Stomach (tissue), 9 donors: ENCODE measurements around the gene CPO. TPM values are rescaled to one million over a fixed set of nuclear protein-coding genes. Genes with fewer than 3 reads are reported as not detected.

Experiments
- DNase-seq, 2 donors: peaks; one replicate each; pipeline versions ENCODE4 v3.0.0 to v3.0.0-alpha.2; 2013 to 2019
- H3K27ac ChIP-seq, 5 donors: fragments of 200-600 bp in 4 of 5; sonication (generic) in 4 of 5; one replicate each; pipeline ENCODE4 v1.5.1; 2013 to 2019; ENCODE audit warnings: mild to moderate bottlenecking in 1 of 5, moderate library complexity in 1 of 5
- H3K27me3 ChIP-seq, 3 donors: fragments of 200-600 bp; sonication (generic); one replicate each; pipeline ENCODE4 v1.5.1; 2017 to 2019; ENCODE audit warnings: mixed run types in 1 of 3
- H3K36me3 ChIP-seq, 4 donors: fragments of 200-600 bp; sonication (generic); 1 replicate in 3 of 4; 2 replicates in 1 of 4; pipeline ENCODE4 v1.5.1; 2016 to 2019
- H3K4me1 ChIP-seq, 4 donors: fragments of 200-600 bp; sonication (generic); one replicate each; pipeline ENCODE4 v1.5.1; 2016 to 2019
- H3K4me3 ChIP-seq, 4 donors: fragments of 200-600 bp; sonication (generic) in 3 of 4; one replicate each; pipeline ENCODE4 v1.5.1; 2016 to 2019; ENCODE audit warnings: mild to moderate bottlenecking in 1 of 4
- H3K9me3 ChIP-seq, 4 donors: fragments of 200-600 bp; sonication (generic); one replicate each; pipeline ENCODE4 v1.5.1; 2016 to 2019
- EP300 ChIP-seq: sonication (generic); formaldehyde crosslinking; IDR thresholded peaks from one replicate; pipeline ENCODE4 v1.6.1; 2017; ENCODE audit warnings: antibody characterized with exemption
- POLR2A ChIP-seq, 4 donors: fragments of 450-650 bp; IDR thresholded peaks; one replicate each; pipeline ENCODE4 v1.6.1; 2016; ENCODE audit warnings: antibody characterized with exemption in 4 of 4, control low read depth in 2 of 4, mild to moderate bottlenecking in 1 of 4, moderate library complexity in 1 of 4
- POLR2AphosphoS5 ChIP-seq, 3 donors: sonication (generic); formaldehyde crosslinking; IDR thresholded peaks; one replicate each; pipeline ENCODE4 v1.6.1; 2016; ENCODE audit warnings: antibody characterized with exemption in 3 of 3
- WGBS, 5 donors: extraction: QIAGEN DNeasy Blood & Tissue Kit in 3 of 5; methylation state at CpG; one replicate each; pipeline versions ENCODE4 v1.1.5 to v1.1.7; 2013 to 2018; 5-methylcytosine and 5-hydroxymethylcytosine counted together
- intact Hi-C: fragments of 100-400 bp; cut with DNase I; formaldehyde crosslinking; loops from one replicate; pipeline ENCODE4 v1.15.1; 2023; ENCODE audit warnings: low total_unique reads
- polyA plus RNA-seq, 3 donors: library from polyadenylated mRNA; stranded (reverse); fragments of 200-250 nt; gene quantifications; one replicate each; pipeline ENCODE4 v1.2.3, GENCODE V29; 2013
- total RNA-seq, 5 donors: library from RNA; depleted of rRNA; stranded (reverse); fragments of >200 nt; gene quantifications; one replicate each; pipeline versions ENCODE4 v1.1.0 to v1.2.3, GENCODE V29; 2014 to 2016
- TF ChIP-seq, protein P1 (sequence below), 7 experiments: fragments of 450-650 bp in 4 of 7; fragments of 200-600 bp in 3 of 7; sonication (generic) in 3 of 7; IDR thresholded peaks; one replicate each; pipeline ENCODE4 v1.5.1; 2016 to 2019; ENCODE audit warnings: antibody characterized with exemption in 7 of 7, control low read depth in 2 of 7, mild to moderate bottlenecking in 1 of 7
- donor health status: healthy with polysubstance abuse.
- donor health status: Bipolar disorder and iron deficiency.
- donor health status: healthy.

The CPO gene
- total and polyA plus RNA-seq, 8 donors = 0.33 to 0.37 TPM; not detected in 6

DNA sequence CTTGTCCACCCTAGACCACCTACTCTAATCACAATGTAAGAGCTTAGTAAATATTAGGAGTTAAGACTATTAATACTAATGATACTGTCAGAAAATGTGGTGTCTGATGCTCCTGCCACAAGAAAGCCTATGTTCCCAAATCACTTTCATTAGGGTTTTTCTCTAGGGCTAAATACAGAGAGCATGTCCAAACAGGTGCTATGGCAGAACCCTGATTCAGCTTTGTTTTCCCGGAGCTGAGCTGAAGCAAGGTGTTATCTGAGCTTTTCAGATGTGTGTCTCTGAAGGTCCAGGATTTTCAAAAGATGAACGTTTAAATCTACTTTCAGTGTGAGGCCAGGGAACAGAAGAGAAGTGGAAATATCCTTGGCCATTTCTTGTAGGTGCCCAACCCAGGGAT, 40.6 kb downstream of the CPO start:
- H3K27ac ChIP-seq = no peak overlapping the region
- 43 to 60% (median 51%) methylated on average over 2 of the region's 2 CpGs for WGBS, 5 donors
- peaks cover 0 to 23% (median 11%) of the 10 kb centered on the region in 4 donors for H3K4me1 ChIP-seq
- peaks cover 0 to 7% (median 0%) of the 10 kb centered on the region in 4 donors for H3K9me3 ChIP-seq
- H3K36me3 ChIP-seq = no peaks in the 10 kb centered on the region
- DNase-seq = no peak
- TF ChIP-seq EP300 (no peak), POLR2A (IDR thresholded peaks at IDR 0.05) (no peak), POLR2AphosphoS5 (IDR thresholded peaks at IDR 0.05) (no peak)
- TF ChIP-seq, protein P1, sequence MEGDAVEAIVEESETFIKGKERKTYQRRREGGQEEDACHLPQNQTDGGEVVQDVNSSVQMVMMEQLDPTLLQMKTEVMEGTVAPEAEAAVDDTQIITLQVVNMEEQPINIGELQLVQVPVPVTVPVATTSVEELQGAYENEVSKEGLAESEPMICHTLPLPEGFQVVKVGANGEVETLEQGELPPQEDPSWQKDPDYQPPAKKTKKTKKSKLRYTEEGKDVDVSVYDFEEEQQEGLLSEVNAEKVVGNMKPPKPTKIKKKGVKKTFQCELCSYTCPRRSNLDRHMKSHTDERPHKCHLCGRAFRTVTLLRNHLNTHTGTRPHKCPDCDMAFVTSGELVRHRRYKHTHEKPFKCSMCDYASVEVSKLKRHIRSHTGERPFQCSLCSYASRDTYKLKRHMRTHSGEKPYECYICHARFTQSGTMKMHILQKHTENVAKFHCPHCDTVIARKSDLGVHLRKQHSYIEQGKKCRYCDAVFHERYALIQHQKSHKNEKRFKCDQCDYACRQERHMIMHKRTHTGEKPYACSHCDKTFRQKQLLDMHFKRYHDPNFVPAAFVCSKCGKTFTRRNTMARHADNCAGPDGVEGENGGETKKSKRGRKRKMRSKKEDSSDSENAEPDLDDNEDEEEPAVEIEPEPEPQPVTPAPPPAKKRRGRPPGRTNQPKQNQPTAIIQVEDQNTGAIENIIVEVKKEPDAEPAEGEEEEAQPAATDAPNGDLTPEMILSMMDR (IDR thresholded peaks at IDR 0.05) = no peak
- intact Hi-C loops = loop anchor here (5.0 to 10.0 kb wide), 2 partner anchors 175 to 497 kb away; no protein-coding TSS in a partner anchor
- H3K4me3 ChIP-seq = no peak overlapping the region
- H3K27me3 ChIP-seq = no peaks in the 10 kb centered on the region

DNA sequence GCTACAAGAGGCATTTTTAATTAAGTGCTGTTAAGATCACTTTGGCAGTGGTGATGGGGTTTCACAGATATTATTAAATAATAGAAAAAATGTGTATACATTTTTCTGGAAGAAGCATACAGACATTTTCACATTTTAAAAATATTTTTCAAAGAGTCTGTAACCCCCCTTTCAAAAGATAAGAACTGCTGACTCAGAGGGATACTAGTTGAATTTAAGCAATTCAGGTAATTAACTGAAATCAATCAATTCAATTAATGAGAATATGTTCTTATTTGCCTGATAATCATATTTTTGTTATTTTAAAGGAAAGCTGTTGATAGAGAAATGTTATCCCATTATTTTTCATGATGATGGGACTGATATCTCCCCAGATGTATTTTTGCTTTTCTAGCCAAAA, 41.1 kb downstream of the CPO start:
- intact Hi-C loops = loop anchor here (5.0 to 10.0 kb wide), 2 partner anchors 176 to 497 kb away; no protein-coding TSS in a partner anchor
- Histone ChIP-seq H3K36me3 (no peaks in the 10 kb centered on the region), H3K9me3 (peaks cover 0 to 5% (median 0%) of the 10 kb centered on the region in 4 donors), H3K27ac (no peak overlapping the region), H3K27me3 (no peaks in the 10 kb centered on the region), H3K4me3 (no peak overlapping the region), H3K4me1 (peaks cover 0 to 23% (median 11%) of the 10 kb centered on the region in 4 donors)
- no peak for TF ChIP-seq EP300
- TF ChIP-seq, protein P1 (IDR thresholded peaks at IDR 0.05) = no peak
- no peak for TF ChIP-seq POLR2AphosphoS5 (IDR thresholded peaks at IDR 0.05)
- no peak for TF ChIP-seq POLR2A (IDR thresholded peaks at IDR 0.05)
- DNase-seq = no peak

DNA sequence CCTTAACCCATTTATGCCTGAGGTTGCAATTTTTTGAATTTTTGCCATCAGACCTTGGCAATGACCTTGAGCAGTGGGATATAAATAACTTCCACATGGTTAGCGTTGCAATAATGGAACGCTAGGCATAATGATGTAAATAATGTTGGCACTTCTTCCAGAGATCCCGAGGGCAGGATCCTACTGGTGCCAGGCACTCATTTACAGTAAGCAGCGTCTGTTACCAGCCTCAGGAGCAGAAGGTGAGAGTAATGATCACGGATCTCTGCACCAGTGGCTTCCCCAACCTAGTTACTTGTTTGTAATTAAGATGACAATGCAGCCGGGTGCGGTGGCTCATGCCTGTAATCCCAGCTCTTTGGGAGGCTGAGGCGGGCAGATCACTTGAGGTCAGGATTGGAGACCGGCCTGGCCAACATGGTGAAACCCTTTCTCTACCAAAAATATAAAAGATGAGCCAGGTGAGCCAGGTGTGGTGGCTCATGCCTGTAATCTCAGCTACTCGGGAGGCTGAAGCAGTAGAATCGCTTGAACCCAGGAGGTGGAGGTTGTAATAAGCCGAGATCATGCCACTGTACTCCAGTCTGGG, 41.9 kb downstream of the CPO start:
- Histone ChIP-seq H3K36me3 (no peaks in the 10 kb centered on the region), H3K27ac (no peak overlapping the region), H3K4me1 (peaks cover 0 to 23% (median 11%) of the 10 kb centered on the region in 4 donors), H3K4me3 (no peak overlapping the region), H3K9me3 (no peaks in the 10 kb centered on the region), H3K27me3 (no peaks in the 10 kb centered on the region)
- TF ChIP-seq, protein P1 (IDR thresholded peaks at IDR 0.05) = no peak
- TF ChIP-seq POLR2AphosphoS5 (IDR thresholded peaks at IDR 0.05) (no peak), POLR2A (IDR thresholded peaks at IDR 0.05) (no peak), EP300 (no peak)
- 71 to 79% (median 78%) methylated on average over 12 of the region's 12 CpGs for WGBS, 5 donors
- intact Hi-C loops = loop anchor here (5.0 to 10.0 kb wide), 2 partner anchors 176 to 496 kb away; no protein-coding TSS in a partner anchor
- no peak for DNase-seq

- 34 to 46% (median 40%) methylated on average over 8 of the region's 8 CpGs for WGBS, 5 donors
- Histone ChIP-seq H3K9me3 (no peaks in the 10 kb centered on the region), H3K4me1 (peaks cover 0 to 23% (median 11%) of the 10 kb centered on the region in 4 donors), H3K4me3 (no peak overlapping the region), H3K27me3 (no peaks in the 10 kb centered on the region), H3K36me3 (no peaks in the 10 kb centered on the region), H3K27ac (no peak overlapping the region)
- DNase-seq = peak; percentile 71 to 89
- peak in 1 of 3 donors; percentile 46 for TF ChIP-seq POLR2AphosphoS5 (IDR thresholded peaks at IDR 0.05)
- no peak for TF ChIP-seq EP300
- TF ChIP-seq, protein P1 (IDR thresholded peaks at IDR 0.05) = peak in 5 of 7 experiments; percentile 51 to 72 (median 66)
- no peak for TF ChIP-seq POLR2A (IDR thresholded peaks at IDR 0.05)
- intact Hi-C loops = loop anchor here (5.0 to 10.0 kb wide), 2 partner anchors 177 to 495 kb away; no protein-coding TSS in a partner anchor
These were observed 42.5 kb downstream of the CPO start for GRCh38 chr2:206981739-206982340.
